ENCODE measurements around the gene LRRC27. TPM values are rescaled to one million over a fixed set of nuclear protein-coding genes. Genes with fewer than 3 reads are reported as not detected.

LRRC27 gene
- polyA plus RNA-seq, 3 donors: 3.6 to 12.8 (median 3.6) TPM

GRCh38 chr10:132383101-132383500, 51.1 kb downstream of the LRRC27 start:
- Histone ChIP-seq H3K4me3 (replicated peaks in 1 of 3; ENCODE audit: low read depth in 2 of 3, low read length in 3 of 3) (no peak overlapping the region), H2AFZ (ENCODE audit: insufficient read depth, low read depth, low read length, poor library complexity, severe bottlenecking) (no peak overlapping the region), H3K9ac (ENCODE audit: insufficient read depth, low read length, poor library complexity, severe bottlenecking) (no peak overlapping the region), H3K79me2 (ENCODE audit: insufficient read depth, low read length) (no peaks in the 10 kb centered on the region), H3K36me3 (replicated peaks in 1 of 2; ENCODE audit: control insufficient read depth in 1 of 2, insufficient read depth in 2 of 2, low read length in 2 of 2) (no peaks in the 10 kb centered on the region), H3K4me2 (replicated peaks; ENCODE audit: extremely low read depth, low read length, poor library complexity, severe bottlenecking) (no peak overlapping the region), H3K27me3 (ENCODE audit: control insufficient read depth in 2 of 2, insufficient read depth in 2 of 2, low read length in 2 of 2) (no peaks in the 10 kb centered on the region), H3K4me1 (ENCODE audit: control insufficient read depth in 1 of 2, insufficient read depth in 2 of 2, low read length in 2 of 2) (peaks cover 32 to 56% of the 10 kb centered on the region in 2 donors), H4K20me1 (ENCODE audit: insufficient read depth, low read length) (no peaks in the 10 kb centered on the region), H3K27ac (ENCODE audit: low read depth in 1 of 2, low read length in 2 of 2) (no peak overlapping the region), H3K9me3 (replicated peaks in 1 of 2; ENCODE audit: control insufficient read depth in 1 of 2, insufficient read depth in 1 of 2, low read length in 2 of 2) (no peaks in the 10 kb centered on the region)
- Mint-ChIP-seq H3K9me3 (peaks cover 0 to 2% (median 0%) of the 10 kb centered on the region in 7 donors), H3K4me1 (peaks cover 52% of the 10 kb centered on the region), H3K27me3 (ENCODE audit: low read depth in 3 of 3) (peaks cover 0 to 8% (median 3%) of the 10 kb centered on the region in 3 donors), H3K4me3 (no peak overlapping the region), H3K27ac (peak overlapping the region in 1 of 7 donors; percentile 56), H3K36me3 (peaks cover 0 to 3% of the 10 kb centered on the region in 2 donors)
- TF ChIP-seq CTCF (IDR thresholded peaks at IDR 0.05): no peak
- intact Hi-C loops (cut with micrococcal nuclease): loop anchor here in 1 of 2 donors (5.0 to 10.0 kb wide), 2 partner anchors 152 to 254 kb away; partner anchors contain the start of gene INPP5A
- DNase-seq: no peak
- WGBS (ENCODE audit: insufficient coverage): 47% methylated on average over 4 of the region's 8 CpGs

- Histone ChIP-seq H3K4me2 (replicated peaks; ENCODE audit: extremely low read depth, low read length, poor library complexity, severe bottlenecking) (no peak overlapping the region), H3K27ac (ENCODE audit: low read depth in 1 of 2, low read length in 2 of 2) (no peak overlapping the region), H4K20me1 (ENCODE audit: insufficient read depth, low read length) (no peaks in the 10 kb centered on the region), H3K79me2 (ENCODE audit: insufficient read depth, low read length) (no peaks in the 10 kb centered on the region), H3K9ac (ENCODE audit: insufficient read depth, low read length, poor library complexity, severe bottlenecking) (no peak overlapping the region), H3K27me3 (ENCODE audit: control insufficient read depth in 2 of 2, insufficient read depth in 2 of 2, low read length in 2 of 2) (no peaks in the 10 kb centered on the region), H3K4me1 (ENCODE audit: control insufficient read depth in 1 of 2, insufficient read depth in 2 of 2, low read length in 2 of 2) (peaks cover 32 to 56% of the 10 kb centered on the region in 2 donors), H3K9me3 (replicated peaks in 1 of 2; ENCODE audit: control insufficient read depth in 1 of 2, insufficient read depth in 1 of 2, low read length in 2 of 2) (no peaks in the 10 kb centered on the region), H3K4me3 (replicated peaks in 1 of 3; ENCODE audit: low read depth in 2 of 3, low read length in 3 of 3) (no peak overlapping the region), H2AFZ (ENCODE audit: insufficient read depth, low read depth, low read length, poor library complexity, severe bottlenecking) (no peak overlapping the region), H3K36me3 (replicated peaks in 1 of 2; ENCODE audit: control insufficient read depth in 1 of 2, insufficient read depth in 2 of 2, low read length in 2 of 2) (no peaks in the 10 kb centered on the region)
- intact Hi-C loops (cut with micrococcal nuclease): loop anchor here in 1 of 2 donors (5.0 to 10.0 kb wide), 2 partner anchors 151 to 254 kb away; partner anchors contain the start of gene INPP5A
- Mint-ChIP-seq H3K27me3 (ENCODE audit: low read depth in 3 of 3) (peaks cover 0 to 8% (median 3%) of the 10 kb centered on the region in 3 donors), H3K4me3 (no peak overlapping the region), H3K27ac (no peak overlapping the region), H3K9me3 (peaks cover 0 to 2% (median 0%) of the 10 kb centered on the region in 7 donors), H3K36me3 (peaks cover 0 to 3% of the 10 kb centered on the region in 2 donors), H3K4me1 (peaks cover 52% of the 10 kb centered on the region)
- WGBS (ENCODE audit: insufficient coverage): 63% methylated on average over 13 of the region's 13 CpGs
- no peak for DNase-seq
- TF ChIP-seq CTCF (IDR thresholded peaks at IDR 0.05): no peak
These were observed 51.8 kb downstream of the LRRC27 start for GRCh38 chr10:132383751-132384196.
